ENCODE data around the gene MATN4. TPM values are rescaled to one million over a fixed set of nuclear protein-coding genes. Genes with fewer than 3 reads are reported as not detected.

The MATN4 gene
- total RNA-seq, 1 experiment from 2014 or later: 1.9 TPM

DNA sequence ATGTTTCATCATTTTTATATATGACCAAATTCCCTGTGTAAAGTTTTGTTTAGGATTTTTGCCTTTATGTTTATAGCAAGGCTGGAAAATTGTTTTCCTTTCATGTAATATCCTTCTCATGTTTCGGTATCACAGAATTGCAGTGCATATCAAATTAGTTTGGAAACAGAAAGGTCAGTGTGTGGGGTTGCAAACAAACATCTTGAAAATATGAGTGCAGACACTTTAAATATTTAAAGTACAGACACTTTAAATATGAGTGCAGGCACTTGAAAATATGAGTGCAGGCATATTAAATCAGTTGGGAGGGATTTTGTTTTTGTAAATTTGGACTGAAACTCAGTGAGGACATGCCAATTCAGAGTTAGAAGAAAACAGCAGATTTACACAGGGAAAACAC is 60.2 kb downstream of the MATN4 start:
- POLR2A ChIA-PET: no interaction called here
- ATAC-seq: no peak

DNA sequence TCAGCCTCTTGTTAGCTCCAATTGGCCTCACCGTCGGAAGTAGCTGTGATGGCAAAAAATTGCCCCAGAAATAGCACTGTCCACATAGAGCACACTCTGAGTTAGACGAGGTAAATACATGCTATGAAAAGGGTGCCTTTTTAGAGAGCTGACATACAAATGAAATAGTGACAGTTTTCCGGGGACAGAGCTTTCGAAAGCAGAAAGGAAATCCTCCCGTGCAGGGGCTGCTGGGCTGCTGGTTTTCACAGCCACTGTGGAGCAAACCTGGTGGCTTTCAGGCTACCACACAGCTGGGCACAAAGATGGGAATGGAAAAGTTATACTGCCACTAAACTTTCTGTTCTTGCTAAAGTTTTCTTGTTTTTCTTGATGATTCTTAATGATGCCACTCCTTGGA is 62.0 kb downstream of the MATN4 start:
- Mint-ChIP-seq H3K36me3 (no peaks in the 10 kb centered on the region), H3K27ac (no peak overlapping the region), H3K4me1 (no peaks in the 10 kb centered on the region), H3K9me3 (no peaks in the 10 kb centered on the region), H3K4me3 (no peak overlapping the region), H3K27me3 (ENCODE audit: low read depth) (peaks cover 18% of the 10 kb centered on the region)
- DNase-seq (ENCODE audit: low spot score): no peak
- ATAC-seq: no peak
- ChIA-PET POLR2A (no interaction called here), CTCF (interaction anchor here (0.7 to 3.4 kb wide), 5 partner anchors 13 to 66 kb away, joined by 3 to 13 read pairs (median 3); no protein-coding TSS in a partner anchor)
- TF ChIP-seq TP53 (CRISPR knock-in tag; IDR thresholded peaks at IDR 0.05) (no peak), SMAD4 (CRISPR knock-in tag; IDR thresholded peaks at IDR 0.05) (no peak), MYBL2 (CRISPR knock-in tag; IDR thresholded peaks at IDR 0.05) (no peak), PRRX2 (CRISPR knock-in tag; IDR thresholded peaks at IDR 0.05) (no peak), ZNF416 (CRISPR knock-in tag; IDR thresholded peaks at IDR 0.05) (no peak), NR3C1 (CRISPR knock-in tag; conservative IDR thresholded peaks at IDR 0.05; ENCODE audit: low read depth) (no peak), RORB (CRISPR knock-in tag; IDR thresholded peaks at IDR 0.05) (no peak), NR2C2 (CRISPR knock-in tag; IDR thresholded peaks at IDR 0.05) (no peak), GABPB1 (CRISPR knock-in tag; IDR thresholded peaks at IDR 0.05) (no peak), ZNF396 (CRISPR knock-in tag; IDR thresholded peaks at IDR 0.05; ENCODE audit: borderline replicate concordance) (no peak), NFATC4 (CRISPR knock-in tag; IDR thresholded peaks at IDR 0.05) (no peak), ZNF263 (CRISPR knock-in tag; IDR thresholded peaks at IDR 0.05; ENCODE audit: low read depth) (no peak), TEAD1 (CRISPR knock-in tag; IDR thresholded peaks at IDR 0.05) (no peak)
- TF ChIP-seq, protein P1, sequence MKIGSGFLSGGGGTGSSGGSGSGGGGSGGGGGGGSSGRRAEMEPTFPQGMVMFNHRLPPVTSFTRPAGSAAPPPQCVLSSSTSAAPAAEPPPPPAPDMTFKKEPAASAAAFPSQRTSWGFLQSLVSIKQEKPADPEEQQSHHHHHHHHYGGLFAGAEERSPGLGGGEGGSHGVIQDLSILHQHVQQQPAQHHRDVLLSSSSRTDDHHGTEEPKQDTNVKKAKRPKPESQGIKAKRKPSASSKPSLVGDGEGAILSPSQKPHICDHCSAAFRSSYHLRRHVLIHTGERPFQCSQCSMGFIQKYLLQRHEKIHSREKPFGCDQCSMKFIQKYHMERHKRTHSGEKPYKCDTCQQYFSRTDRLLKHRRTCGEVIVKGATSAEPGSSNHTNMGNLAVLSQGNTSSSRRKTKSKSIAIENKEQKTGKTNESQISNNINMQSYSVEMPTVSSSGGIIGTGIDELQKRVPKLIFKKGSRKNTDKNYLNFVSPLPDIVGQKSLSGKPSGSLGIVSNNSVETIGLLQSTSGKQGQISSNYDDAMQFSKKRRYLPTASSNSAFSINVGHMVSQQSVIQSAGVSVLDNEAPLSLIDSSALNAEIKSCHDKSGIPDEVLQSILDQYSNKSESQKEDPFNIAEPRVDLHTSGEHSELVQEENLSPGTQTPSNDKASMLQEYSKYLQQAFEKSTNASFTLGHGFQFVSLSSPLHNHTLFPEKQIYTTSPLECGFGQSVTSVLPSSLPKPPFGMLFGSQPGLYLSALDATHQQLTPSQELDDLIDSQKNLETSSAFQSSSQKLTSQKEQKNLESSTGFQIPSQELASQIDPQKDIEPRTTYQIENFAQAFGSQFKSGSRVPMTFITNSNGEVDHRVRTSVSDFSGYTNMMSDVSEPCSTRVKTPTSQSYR (CRISPR knock-in tag; IDR thresholded peaks at IDR 0.05): no peak
- TF ChIP-seq, protein P2, sequence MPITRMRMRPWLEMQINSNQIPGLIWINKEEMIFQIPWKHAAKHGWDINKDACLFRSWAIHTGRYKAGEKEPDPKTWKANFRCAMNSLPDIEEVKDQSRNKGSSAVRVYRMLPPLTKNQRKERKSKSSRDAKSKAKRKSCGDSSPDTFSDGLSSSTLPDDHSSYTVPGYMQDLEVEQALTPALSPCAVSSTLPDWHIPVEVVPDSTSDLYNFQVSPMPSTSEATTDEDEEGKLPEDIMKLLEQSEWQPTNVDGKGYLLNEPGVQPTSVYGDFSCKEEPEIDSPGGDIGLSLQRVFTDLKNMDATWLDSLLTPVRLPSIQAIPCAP (CRISPR knock-in tag; IDR thresholded peaks at IDR 0.05): no peak
- TF ChIP-seq, protein P3, sequence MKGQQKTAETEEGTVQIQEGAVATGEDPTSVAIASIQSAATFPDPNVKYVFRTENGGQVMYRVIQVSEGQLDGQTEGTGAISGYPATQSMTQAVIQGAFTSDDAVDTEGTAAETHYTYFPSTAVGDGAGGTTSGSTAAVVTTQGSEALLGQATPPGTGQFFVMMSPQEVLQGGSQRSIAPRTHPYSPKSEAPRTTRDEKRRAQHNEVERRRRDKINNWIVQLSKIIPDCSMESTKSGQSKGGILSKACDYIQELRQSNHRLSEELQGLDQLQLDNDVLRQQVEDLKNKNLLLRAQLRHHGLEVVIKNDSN (CRISPR knock-in tag; IDR thresholded peaks at IDR 0.05): no peak
- TF ChIP-seq, protein P4, sequence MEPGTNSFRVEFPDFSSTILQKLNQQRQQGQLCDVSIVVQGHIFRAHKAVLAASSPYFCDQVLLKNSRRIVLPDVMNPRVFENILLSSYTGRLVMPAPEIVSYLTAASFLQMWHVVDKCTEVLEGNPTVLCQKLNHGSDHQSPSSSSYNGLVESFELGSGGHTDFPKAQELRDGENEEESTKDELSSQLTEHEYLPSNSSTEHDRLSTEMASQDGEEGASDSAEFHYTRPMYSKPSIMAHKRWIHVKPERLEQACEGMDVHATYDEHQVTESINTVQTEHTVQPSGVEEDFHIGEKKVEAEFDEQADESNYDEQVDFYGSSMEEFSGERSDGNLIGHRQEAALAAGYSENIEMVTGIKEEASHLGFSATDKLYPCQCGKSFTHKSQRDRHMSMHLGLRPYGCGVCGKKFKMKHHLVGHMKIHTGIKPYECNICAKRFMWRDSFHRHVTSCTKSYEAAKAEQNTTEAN (CRISPR knock-in tag; IDR thresholded peaks at IDR 0.05): no peak
- TF ChIP-seq, protein P5, sequence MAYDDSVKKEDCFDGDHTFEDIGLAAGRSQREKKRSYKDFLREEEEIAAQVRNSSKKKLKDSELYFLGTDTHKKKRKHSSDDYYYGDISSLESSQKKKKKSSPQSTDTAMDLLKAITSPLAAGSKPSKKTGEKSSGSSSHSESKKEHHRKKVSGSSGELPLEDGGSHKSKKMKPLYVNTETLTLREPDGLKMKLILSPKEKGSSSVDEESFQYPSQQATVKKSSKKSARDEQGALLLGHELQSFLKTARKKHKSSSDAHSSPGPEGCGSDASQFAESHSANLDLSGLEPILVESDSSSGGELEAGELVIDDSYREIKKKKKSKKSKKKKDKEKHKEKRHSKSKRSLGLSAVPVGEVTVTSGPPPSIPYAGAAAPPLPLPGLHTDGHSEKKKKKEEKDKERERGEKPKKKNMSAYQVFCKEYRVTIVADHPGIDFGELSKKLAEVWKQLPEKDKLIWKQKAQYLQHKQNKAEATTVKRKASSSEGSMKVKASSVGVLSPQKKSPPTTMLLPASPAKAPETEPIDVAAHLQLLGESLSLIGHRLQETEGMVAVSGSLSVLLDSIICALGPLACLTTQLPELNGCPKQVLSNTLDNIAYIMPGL (CRISPR knock-in tag; IDR thresholded peaks at IDR 0.05): no peak
- TF ChIP-seq, protein P6, sequence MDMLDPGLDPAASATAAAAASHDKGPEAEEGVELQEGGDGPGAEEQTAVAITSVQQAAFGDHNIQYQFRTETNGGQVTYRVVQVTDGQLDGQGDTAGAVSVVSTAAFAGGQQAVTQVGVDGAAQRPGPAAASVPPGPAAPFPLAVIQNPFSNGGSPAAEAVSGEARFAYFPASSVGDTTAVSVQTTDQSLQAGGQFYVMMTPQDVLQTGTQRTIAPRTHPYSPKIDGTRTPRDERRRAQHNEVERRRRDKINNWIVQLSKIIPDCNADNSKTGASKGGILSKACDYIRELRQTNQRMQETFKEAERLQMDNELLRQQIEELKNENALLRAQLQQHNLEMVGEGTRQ (CRISPR knock-in tag; IDR thresholded peaks at IDR 0.05): no peak

More for the DNA sequence above, 60.2 kb downstream of the MATN4 start:
- no peak overlapping the region for H3K27ac Mint-ChIP-seq
- no peak for DNase-seq (ENCODE audit: low spot score)
- no peak overlapping the region for H3K4me3 Mint-ChIP-seq
- TF ChIP-seq, protein P7, sequence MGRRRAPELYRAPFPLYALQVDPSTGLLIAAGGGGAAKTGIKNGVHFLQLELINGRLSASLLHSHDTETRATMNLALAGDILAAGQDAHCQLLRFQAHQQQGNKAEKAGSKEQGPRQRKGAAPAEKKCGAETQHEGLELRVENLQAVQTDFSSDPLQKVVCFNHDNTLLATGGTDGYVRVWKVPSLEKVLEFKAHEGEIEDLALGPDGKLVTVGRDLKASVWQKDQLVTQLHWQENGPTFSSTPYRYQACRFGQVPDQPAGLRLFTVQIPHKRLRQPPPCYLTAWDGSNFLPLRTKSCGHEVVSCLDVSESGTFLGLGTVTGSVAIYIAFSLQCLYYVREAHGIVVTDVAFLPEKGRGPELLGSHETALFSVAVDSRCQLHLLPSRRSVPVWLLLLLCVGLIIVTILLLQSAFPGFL (CRISPR knock-in tag; IDR thresholded peaks at IDR 0.05; ENCODE audit: borderline replicate concordance): no peak
- TF ChIP-seq, protein P8, sequence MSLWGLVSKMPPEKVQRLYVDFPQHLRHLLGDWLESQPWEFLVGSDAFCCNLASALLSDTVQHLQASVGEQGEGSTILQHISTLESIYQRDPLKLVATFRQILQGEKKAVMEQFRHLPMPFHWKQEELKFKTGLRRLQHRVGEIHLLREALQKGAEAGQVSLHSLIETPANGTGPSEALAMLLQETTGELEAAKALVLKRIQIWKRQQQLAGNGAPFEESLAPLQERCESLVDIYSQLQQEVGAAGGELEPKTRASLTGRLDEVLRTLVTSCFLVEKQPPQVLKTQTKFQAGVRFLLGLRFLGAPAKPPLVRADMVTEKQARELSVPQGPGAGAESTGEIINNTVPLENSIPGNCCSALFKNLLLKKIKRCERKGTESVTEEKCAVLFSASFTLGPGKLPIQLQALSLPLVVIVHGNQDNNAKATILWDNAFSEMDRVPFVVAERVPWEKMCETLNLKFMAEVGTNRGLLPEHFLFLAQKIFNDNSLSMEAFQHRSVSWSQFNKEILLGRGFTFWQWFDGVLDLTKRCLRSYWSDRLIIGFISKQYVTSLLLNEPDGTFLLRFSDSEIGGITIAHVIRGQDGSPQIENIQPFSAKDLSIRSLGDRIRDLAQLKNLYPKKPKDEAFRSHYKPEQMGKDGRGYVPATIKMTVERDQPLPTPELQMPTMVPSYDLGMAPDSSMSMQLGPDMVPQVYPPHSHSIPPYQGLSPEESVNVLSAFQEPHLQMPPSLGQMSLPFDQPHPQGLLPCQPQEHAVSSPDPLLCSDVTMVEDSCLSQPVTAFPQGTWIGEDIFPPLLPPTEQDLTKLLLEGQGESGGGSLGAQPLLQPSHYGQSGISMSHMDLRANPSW (CRISPR knock-in tag; conservative IDR thresholded peaks at IDR 0.05; ENCODE audit: low read depth): no peak
- TF ChIP-seq TP53 (CRISPR knock-in tag; IDR thresholded peaks at IDR 0.05) (no peak), NFYB (CRISPR knock-in tag; conservative IDR thresholded peaks at IDR 0.05; ENCODE audit: low read depth) (no peak), ELF4 (CRISPR knock-in tag; IDR thresholded peaks at IDR 0.05; ENCODE audit: low read depth) (no peak), ZNF138 (CRISPR knock-in tag; conservative IDR thresholded peaks at IDR 0.05) (no peak), MYBL2 (CRISPR knock-in tag; IDR thresholded peaks at IDR 0.05) (no peak), NR1H2 (CRISPR knock-in tag; IDR thresholded peaks at IDR 0.05) (no peak)
- no peaks in the 10 kb centered on the region for H3K9me3 Mint-ChIP-seq
- CTCF ChIA-PET: no interaction called here
- H3K36me3 Mint-ChIP-seq: no peaks in the 10 kb centered on the region
- no peaks in the 10 kb centered on the region for H3K4me1 Mint-ChIP-seq
- H3K27me3 Mint-ChIP-seq (ENCODE audit: low read depth): peaks cover 18% of the 10 kb centered on the region

Data from WTC11 (cell line).